Kidney (tissue), 14 donors: ENCODE data around the gene BEND5. TPM values are rescaled to one million over a fixed set of nuclear protein-coding genes. Genes with fewer than 3 reads are reported as not detected.

ENCODE experiments used
- DNase-seq, 5 donors: peaks; one replicate each; pipeline ENCODE4 v3.0.0-alpha.2; 2013 to 2020
- FAIRE-seq: peaks from 2 replicates; lab custom pipeline; 2012; peaks lifted over from hg19 to GRCh38; lab: Jason Lieb, UNC
- H3K27ac ChIP-seq, 2 donors: one replicate each; pipeline ENCODE4 v1.7.0; 2013; ENCODE audit warnings: low read depth in 2 of 2, low read length in 2 of 2, inconsistent platforms in 1 of 2
- H3K27me3 ChIP-seq: one replicate; pipeline ENCODE4 v1.7.1; 2013; ENCODE audit warnings: low read length, inconsistent platforms; ENCODE audit not compliant: control insufficient read depth, insufficient read depth
- H3K36me3 ChIP-seq, 3 donors: one replicate each; pipeline versions ENCODE4 v1.7.0 to v1.7.1; 2013; ENCODE audit warnings: low read length in 3 of 3, control low read depth in 1 of 3, inconsistent platforms in 1 of 3; ENCODE audit not compliant: insufficient read depth in 3 of 3, control insufficient read depth in 2 of 3
- H3K4me1 ChIP-seq, 3 donors: one replicate each; pipeline versions ENCODE4 v1.7.0 to v1.7.1; 2013; ENCODE audit warnings: low read length in 3 of 3, inconsistent platforms in 1 of 3, low read depth in 1 of 3; ENCODE audit not compliant: control insufficient read depth in 2 of 3, insufficient read depth in 2 of 3
- H3K4me3 ChIP-seq, 3 donors: one replicate each; pipeline versions ENCODE4 v1.7.0 to v1.8.1; 2013; ENCODE audit warnings: low read length in 3 of 3, control low read depth in 1 of 3, inconsistent platforms in 1 of 3
- H3K9ac ChIP-seq, 3 donors: one replicate each; pipeline versions ENCODE4 v1.7.0 to v1.7.1; 2013; ENCODE audit warnings: low read length in 3 of 3, control low read depth in 1 of 3, inconsistent platforms in 1 of 3
- H3K9me3 ChIP-seq, 3 donors: one replicate each; pipeline versions ENCODE4 v1.7.0 to v1.7.1; 2013; ENCODE audit warnings: low read length in 3 of 3, control low read depth in 1 of 3, inconsistent platforms in 1 of 3; ENCODE audit not compliant: control insufficient read depth in 2 of 3, insufficient read depth in 1 of 3
- CTCF ChIP-seq: IDR thresholded peaks from 3 replicates; pipeline ENCODE4 v1.5.1; 2012; ENCODE audit warnings: mild to moderate bottlenecking, moderate library complexity, borderline replicate concordance; ENCODE audit not compliant: insufficient read depth; ENCODE audit errors: extremely low read depth
- intact Hi-C: fragments of 100-400 bp; cut with DNase I; formaldehyde crosslinking; loops from one replicate; pipeline ENCODE4 v1.11.1; 2022
- polyA plus RNA-seq: library from polyadenylated mRNA; stranded (reverse); fragments of 350-450 nt; fragmentation: Illumina TruSeq; extraction: RNeasy Lipid Tissue Mini Kit (QIAGEN cat#74804); gene quantifications from one replicate; pipeline ENCODE4 v1.2.3, GENCODE V29; 2014; ENCODE audit warnings: low read depth, low replicate concordance; ENCODE audit not compliant: insufficient read depth
- total RNA-seq: library from RNA; stranded (reverse); fragmentation: NEBNext Ultra II Directional; extraction: Animal tissue kit (Norgen Biotek cat#: 25700); gene quantifications from one replicate; pipeline ENCODE4 v1.2.1, GENCODE V29; 2021
- donor health status: control.
- donor health status: control.
- donor health status: control.
- donor health status: control.
- donor health status: control.
- donor health status: DM: yes; HTN: yes; CAD: no.
- donor health status: Normal renal cell carcinoma (clear cell type).

The BEND5 gene
- total and polyA plus RNA-seq, 2 donors from 2014 or later: 11.6 to 27.1 TPM

GRCh38 chr1:48693180-48693579 is 83.5 kb downstream of the BEND5 start:
- intact Hi-C loops: loop anchor here (10.0 kb wide), 1 partner anchor 118 kb away; no protein-coding TSS in a partner anchor
- Histone ChIP-seq H3K27ac (no peak overlapping the region), H3K9ac (no peak overlapping the region), H3K27me3 (no peaks in the 10 kb centered on the region), H3K36me3 (no peaks in the 10 kb centered on the region), H3K4me1 (peaks cover 0 to 14% (median 4%) of the 10 kb centered on the region in 3 donors), H3K4me3 (no peak overlapping the region), H3K9me3 (no peaks in the 10 kb centered on the region)
- FAIRE-seq (no peak), DNase-seq (no peak)
- no peak for TF ChIP-seq CTCF

GRCh38 chr1:48692235-48692634 is 84.5 kb downstream of the BEND5 start:
- DNase-seq: peak in 1 of 5 donors; percentile 50
- Histone ChIP-seq H3K4me1 (peaks cover 0 to 22% (median 7%) of the 10 kb centered on the region in 3 donors), H3K4me3 (no peak overlapping the region), H3K9ac (no peak overlapping the region), H3K27me3 (no peaks in the 10 kb centered on the region), H3K36me3 (no peaks in the 10 kb centered on the region), H3K9me3 (no peaks in the 10 kb centered on the region), H3K27ac (no peak overlapping the region)
- FAIRE-seq: no peak
- intact Hi-C loops: loop anchor here (10.0 kb wide), 1 partner anchor 117 kb away; no protein-coding TSS in a partner anchor
- no peak for TF ChIP-seq CTCF

- TF ChIP-seq CTCF: no peak
- H3K27ac ChIP-seq: no peak overlapping the region
- intact Hi-C loops: loop anchor here (10.0 kb wide), 1 partner anchor 117 kb away; no protein-coding TSS in a partner anchor
- DNase-seq (peak in 1 of 5 donors; percentile 22), FAIRE-seq (no peak)
- no peak overlapping the region for H3K4me3 ChIP-seq
- no peaks in the 10 kb centered on the region for H3K27me3 ChIP-seq
- H3K36me3 ChIP-seq: no peaks in the 10 kb centered on the region
- no peaks in the 10 kb centered on the region for H3K9me3 ChIP-seq
- peaks cover 0 to 20% (median 10%) of the 10 kb centered on the region in 3 donors for H3K4me1 ChIP-seq
- no peak overlapping the region for H3K9ac ChIP-seq
Measured at GRCh38 chr1:48691429-48692001, 85.2 kb downstream of the BEND5 start.
